Fibroblast of lung (primary cell): ENCODE data around the gene MICAL3. TPM values are rescaled to one million over a fixed set of nuclear protein-coding genes. Genes with fewer than 3 reads are reported as not detected.

Experiments used
- DNase-seq, 2 donors: peaks; one replicate each; pipeline versions ENCODE4 v3.0.0 to v3.0.0-alpha.2; 2010; ENCODE audit warnings: low read depth in 2 of 2
- H2AFZ ChIP-seq: 2 replicates; pipeline ENCODE4 v1.5.1; 2012; ENCODE audit warnings: low read length, control low read depth, inconsistent platforms
- H3K27ac ChIP-seq: 2 replicates; pipeline ENCODE4 v1.5.1; 2011; ENCODE audit warnings: low read length, control low read depth; ENCODE audit not compliant: insufficient read depth
- H3K27me3 ChIP-seq: 2 replicates; pipeline ENCODE4 v1.5.1; 2011; ENCODE audit warnings: mild to moderate bottlenecking, low read length; ENCODE audit not compliant: control insufficient read depth, insufficient read depth
- H3K36me3 ChIP-seq: 2 replicates; pipeline ENCODE4 v1.5.1; 2011; ENCODE audit warnings: low read length; ENCODE audit not compliant: control insufficient read depth, insufficient read depth
- H3K4me1 ChIP-seq: 2 replicates; pipeline ENCODE4 v1.5.1; 2011; ENCODE audit warnings: low read length; ENCODE audit not compliant: control insufficient read depth, insufficient read depth; ENCODE audit errors: extremely low read depth
- H3K4me2 ChIP-seq: 2 replicates; pipeline ENCODE4 v1.5.1; 2011; ENCODE audit warnings: low read length, control low read depth; ENCODE audit not compliant: insufficient read depth; ENCODE audit errors: extremely low read depth
- H3K4me3 ChIP-seq, 4 experiments: fragments of 200-600 bp in 1 of 4; sonication (generic) in 1 of 4; replicated peaks in 1 of 4; 2 replicates each; pipeline ENCODE4 v1.5.1; 2011 to 2016; ENCODE audit warnings: low read length in 4 of 4, low read depth in 3 of 4, mild to moderate bottlenecking in 3 of 4, control low read depth in 2 of 4, inconsistent platforms in 1 of 4, mixed read lengths in 1 of 4; ENCODE audit not compliant: insufficient read depth in 1 of 4; ENCODE audit errors: control extremely low read depth in 1 of 4
- H3K79me2 ChIP-seq: 2 replicates; pipeline ENCODE4 v1.5.1; 2012; ENCODE audit warnings: mild to moderate bottlenecking, low read length, inconsistent platforms; ENCODE audit not compliant: control insufficient read depth, insufficient read depth
- H3K9ac ChIP-seq: 2 replicates; pipeline ENCODE4 v1.5.1; 2011; ENCODE audit warnings: mild to moderate bottlenecking, low read length, control low read depth; ENCODE audit not compliant: insufficient read depth
- H3K9me3 ChIP-seq: 2 replicates; pipeline ENCODE4 v1.5.1; 2012; ENCODE audit warnings: low read depth, low read length; ENCODE audit not compliant: control insufficient read depth, insufficient read depth
- H4K20me1 ChIP-seq: 2 replicates; pipeline ENCODE4 v1.5.1; 2011; ENCODE audit warnings: low read length; ENCODE audit not compliant: control insufficient read depth, insufficient read depth; ENCODE audit errors: extremely low read depth
- EZH2 ChIP-seq: IDR thresholded peaks from 2 replicates; pipeline ENCODE4 v1.5.1; 2012; ENCODE audit warnings: low read length, control low read depth, mild to moderate bottlenecking; ENCODE audit errors: missing control alignments
- polyA plus RNA-seq, 2 donors: library from polyadenylated mRNA; depleted of rRNA in 1 of 2; stranded (reverse) in 1 of 2; unstranded in 1 of 2; fragments of >200 nt; gene quantifications; 2 replicates each; pipeline ENCODE4 v1.2.1, GENCODE V29; 2011 to 2012; ENCODE audit warnings: missing spikeins in 1 of 2
- total RNA-seq: library from RNA; depleted of rRNA; stranded (reverse); fragments of >200 nt; gene quantifications from 2 replicates; pipeline ENCODE4 v1.2.1, GENCODE V29; 2014
- TF ChIP-seq, protein P1 (sequence below), 2 donors: IDR thresholded peaks in 1 of 2; conservative IDR thresholded peaks in 1 of 2; 1 replicate in 1 of 2; 2 replicates in 1 of 2; pipeline ENCODE4 v1.5.1; 2011 to 2012; ENCODE audit warnings: low read length in 2 of 2, control low read depth in 1 of 2, inconsistent platforms in 1 of 2, low read depth in 1 of 2, mild to moderate bottlenecking in 1 of 2

MICAL3 gene
- total and polyA plus RNA-seq, 2 donors (not counting 1 experiment from before 2014, with no cell fraction given), result 10.8 to 22.6 TPM

DNA sequence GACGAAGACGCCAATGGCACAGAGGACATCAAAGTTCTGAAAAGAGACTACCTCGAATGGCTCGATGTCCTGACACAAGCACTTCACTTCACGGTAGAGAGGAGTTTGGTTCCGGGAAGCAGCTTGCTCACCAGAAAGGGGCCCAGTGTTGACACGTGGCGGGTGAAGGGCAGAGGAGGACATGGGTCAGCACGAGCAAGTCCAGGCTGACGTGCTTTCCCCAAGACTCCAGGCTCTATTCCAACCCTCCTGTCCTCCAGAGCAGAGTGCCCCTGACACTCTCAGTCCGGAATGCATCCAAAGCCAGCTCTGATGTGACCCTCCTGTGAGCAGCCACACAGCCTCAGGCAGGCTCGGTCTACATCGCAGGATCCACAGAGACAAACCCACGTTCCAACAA lies 172.6 kb downstream of the MICAL3 start:
- Histone ChIP-seq H3K4me2 (no peak overlapping the region), H4K20me1 (no peaks in the 10 kb centered on the region), H3K79me2 (no peaks in the 10 kb centered on the region), H3K9ac (no peak overlapping the region), H3K4me3 (no peak overlapping the region), H3K27ac (no peak overlapping the region), H3K9me3 (no peaks in the 10 kb centered on the region), H2AFZ (no peak overlapping the region), H3K27me3 (no peaks in the 10 kb centered on the region), H3K36me3 (no peaks in the 10 kb centered on the region), H3K4me1 (no peaks in the 10 kb centered on the region)
- TF ChIP-seq, protein P1, sequence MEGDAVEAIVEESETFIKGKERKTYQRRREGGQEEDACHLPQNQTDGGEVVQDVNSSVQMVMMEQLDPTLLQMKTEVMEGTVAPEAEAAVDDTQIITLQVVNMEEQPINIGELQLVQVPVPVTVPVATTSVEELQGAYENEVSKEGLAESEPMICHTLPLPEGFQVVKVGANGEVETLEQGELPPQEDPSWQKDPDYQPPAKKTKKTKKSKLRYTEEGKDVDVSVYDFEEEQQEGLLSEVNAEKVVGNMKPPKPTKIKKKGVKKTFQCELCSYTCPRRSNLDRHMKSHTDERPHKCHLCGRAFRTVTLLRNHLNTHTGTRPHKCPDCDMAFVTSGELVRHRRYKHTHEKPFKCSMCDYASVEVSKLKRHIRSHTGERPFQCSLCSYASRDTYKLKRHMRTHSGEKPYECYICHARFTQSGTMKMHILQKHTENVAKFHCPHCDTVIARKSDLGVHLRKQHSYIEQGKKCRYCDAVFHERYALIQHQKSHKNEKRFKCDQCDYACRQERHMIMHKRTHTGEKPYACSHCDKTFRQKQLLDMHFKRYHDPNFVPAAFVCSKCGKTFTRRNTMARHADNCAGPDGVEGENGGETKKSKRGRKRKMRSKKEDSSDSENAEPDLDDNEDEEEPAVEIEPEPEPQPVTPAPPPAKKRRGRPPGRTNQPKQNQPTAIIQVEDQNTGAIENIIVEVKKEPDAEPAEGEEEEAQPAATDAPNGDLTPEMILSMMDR (conservative IDR thresholded peaks at IDR 0.05 in 1 of 2, IDR thresholded peaks at IDR 0.05 in 1 of 2; ENCODE audit: low read depth in 1 of 2, low read length in 2 of 2), result no peak
- no peak for TF ChIP-seq EZH2
- DNase-seq, result no peak

DNA sequence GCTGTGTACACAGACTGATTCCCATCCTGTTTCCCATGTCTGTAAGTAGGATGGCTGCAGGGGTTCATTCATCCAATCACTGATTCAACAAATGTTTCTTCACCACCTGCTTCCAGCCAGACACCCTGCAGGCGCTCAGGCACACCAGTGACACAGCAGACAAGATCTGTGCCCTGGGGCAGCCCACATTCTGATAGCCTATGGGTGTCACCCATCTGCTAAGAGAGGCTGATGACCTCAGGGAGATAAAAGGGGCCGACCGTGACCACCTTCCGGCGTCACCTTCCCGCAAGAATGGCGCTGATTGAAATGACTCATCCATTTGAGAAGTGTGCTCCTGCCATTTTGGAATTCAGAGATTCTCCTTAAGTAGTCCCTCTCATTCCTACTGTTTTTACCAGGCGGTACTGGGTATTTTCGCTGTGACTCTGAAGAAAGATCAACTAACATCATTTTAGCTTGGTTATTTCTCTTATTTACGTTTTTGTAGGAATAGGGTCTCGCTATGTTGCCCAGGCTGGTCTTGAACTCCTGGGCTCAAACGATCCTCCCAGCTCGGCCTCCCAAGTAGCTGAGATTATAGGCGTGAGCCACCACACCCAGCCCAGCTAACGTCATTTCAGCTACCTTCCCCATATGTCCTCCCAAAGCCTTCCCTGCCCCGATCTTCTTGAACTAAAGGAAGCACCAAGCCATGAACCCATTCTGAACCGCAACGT lies 176.8 kb downstream of the MICAL3 start:
- no peak overlapping the region for H3K9ac ChIP-seq
- H3K4me2 ChIP-seq, result no peak overlapping the region
- no peaks in the 10 kb centered on the region for H3K79me2 ChIP-seq
- H3K27me3 ChIP-seq, result no peaks in the 10 kb centered on the region
- no peaks in the 10 kb centered on the region for H3K36me3 ChIP-seq
- H3K4me3 ChIP-seq, result no peak overlapping the region
- peak in 1 of 2 donors; percentile 34 for DNase-seq
- H3K4me1 ChIP-seq, result peaks cover 2% of the 10 kb centered on the region
- no peaks in the 10 kb centered on the region for H4K20me1 ChIP-seq
- H3K27ac ChIP-seq, result no peak overlapping the region
- no peak overlapping the region for H2AFZ ChIP-seq
- TF ChIP-seq, protein P1 (conservative IDR thresholded peaks at IDR 0.05 in 1 of 2, IDR thresholded peaks at IDR 0.05 in 1 of 2; ENCODE audit: low read depth in 1 of 2, low read length in 2 of 2), result no peak
- TF ChIP-seq EZH2, result no peak
- H3K9me3 ChIP-seq, result no peaks in the 10 kb centered on the region

DNA sequence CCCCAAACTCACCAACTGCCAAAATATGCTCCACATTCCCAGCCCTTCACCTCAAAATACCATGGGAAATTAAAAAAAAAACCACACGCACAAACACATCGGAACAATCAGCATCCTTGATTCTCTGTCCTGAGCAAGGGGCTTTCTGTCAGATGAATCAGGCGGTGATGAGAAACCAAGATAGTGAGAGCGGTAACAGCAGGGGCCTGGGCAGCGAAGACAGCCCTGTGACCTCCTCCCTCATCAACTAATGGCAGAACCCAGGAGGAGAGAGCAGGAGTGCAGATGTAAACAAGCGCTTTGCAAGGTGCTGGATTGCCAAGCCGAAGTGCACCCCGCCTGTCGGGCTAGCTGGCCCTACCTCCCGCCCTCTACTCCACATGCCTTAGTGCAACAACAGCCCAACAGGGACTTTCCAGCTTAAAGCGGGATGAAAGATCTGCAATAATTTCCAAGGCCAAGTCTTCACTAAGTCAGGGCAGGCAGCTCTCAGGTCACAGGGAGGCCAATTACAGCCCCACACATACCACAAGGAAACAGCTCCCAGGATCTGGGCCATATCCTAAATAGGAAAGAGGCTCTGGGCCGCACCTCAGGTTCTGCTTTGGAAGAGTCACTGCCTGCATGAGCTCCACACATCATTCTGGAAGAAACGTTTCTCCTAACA lies 177.9 kb downstream of the MICAL3 start:
- Histone ChIP-seq H3K4me1 (peaks cover 2% of the 10 kb centered on the region), H3K9me3 (no peaks in the 10 kb centered on the region), H2AFZ (no peak overlapping the region), H3K4me3 (peak overlapping the region in 1 of 4 experiments; percentile 15), H3K79me2 (no peaks in the 10 kb centered on the region), H3K27ac (no peak overlapping the region), H3K36me3 (no peaks in the 10 kb centered on the region), H3K27me3 (no peaks in the 10 kb centered on the region), H3K4me2 (peak overlapping the region; percentile 17), H4K20me1 (no peaks in the 10 kb centered on the region), H3K9ac (no peak overlapping the region)
- TF ChIP-seq, protein P1 (conservative IDR thresholded peaks at IDR 0.05 in 1 of 2, IDR thresholded peaks at IDR 0.05 in 1 of 2; ENCODE audit: low read depth in 1 of 2, low read length in 2 of 2), result no peak
- TF ChIP-seq EZH2, result no peak
- peak in 1 of 2 donors; percentile 10 for DNase-seq
